CD14-positive monocyte (primary cell): Measurements from ENCODE around the gene FOCAD. TPM values are rescaled to one million over a fixed set of nuclear protein-coding genes. Genes with fewer than 3 reads are reported as not detected.

ENCODE experiments used
- DNase-seq, 3 donors: peaks; one replicate each; pipeline ENCODE4 v3.0.0-alpha.2; 2011 to 2022
- H2AFZ ChIP-seq: 2 replicates; pipeline ENCODE4 v1.6.0; 2012; ENCODE audit warnings: mild to moderate bottlenecking, low read depth, low read length, inconsistent platforms; ENCODE audit not compliant: insufficient read depth, poor library complexity, severe bottlenecking
- H3K27ac ChIP-seq, 2 donors: 1 replicate in 1 of 2; 2 replicates in 1 of 2; pipeline ENCODE4 v1.5.1; 2012 to 2013; ENCODE audit warnings: low read length in 2 of 2, control low read depth in 1 of 2, inconsistent platforms in 1 of 2, low read depth in 1 of 2, mild to moderate bottlenecking in 1 of 2
- H3K27me3 ChIP-seq, 2 donors: one replicate each; pipeline versions ENCODE4 v1.6.0 to v1.6.1; 2011 to 2013; ENCODE audit warnings: low read length in 2 of 2; ENCODE audit not compliant: control insufficient read depth in 2 of 2, insufficient read depth in 2 of 2
- H3K36me3 ChIP-seq, 2 donors: replicated peaks in 1 of 2; 1 replicate in 1 of 2; 2 replicates in 1 of 2; pipeline versions ENCODE4 v1.5.1 to v1.6.1; 2012 to 2013; ENCODE audit warnings: low read length in 2 of 2, control low read depth in 1 of 2, inconsistent platforms in 1 of 2, mild to moderate bottlenecking in 1 of 2; ENCODE audit not compliant: insufficient read depth in 2 of 2, control insufficient read depth in 1 of 2
- H3K4me1 ChIP-seq, 2 donors: 1 replicate in 1 of 2; 2 replicates in 1 of 2; pipeline versions ENCODE4 v1.5.1 to v1.6.1; 2012 to 2013; ENCODE audit warnings: low read length in 2 of 2, control low read depth in 1 of 2, inconsistent platforms in 1 of 2, mild to moderate bottlenecking in 1 of 2, moderate library complexity in 1 of 2; ENCODE audit not compliant: insufficient read depth in 2 of 2, control insufficient read depth in 1 of 2
- H3K4me2 ChIP-seq: replicated peaks from 2 replicates; pipeline ENCODE3; 2012; ENCODE audit warnings: low read length, moderate library complexity, mild to moderate bottlenecking; ENCODE audit not compliant: poor library complexity, severe bottlenecking; ENCODE audit errors: extremely low read depth
- H3K4me3 ChIP-seq, 3 experiments: fragments of 200-600 bp in 1 of 3; sonication (generic) in 1 of 3; replicated peaks in 1 of 3; 1 replicate in 2 of 3; 2 replicates in 1 of 3; pipeline ENCODE4 v1.5.1; 2011 to 2013; ENCODE audit warnings: low read length in 3 of 3, mild to moderate bottlenecking in 3 of 3, control low read depth in 2 of 3, low read depth in 2 of 3, inconsistent platforms in 1 of 3, moderate library complexity in 1 of 3
- H3K79me2 ChIP-seq: 2 replicates; pipeline ENCODE4 v1.6.0; 2012; ENCODE audit warnings: mild to moderate bottlenecking, control low read depth, inconsistent platforms, low read length, moderate library complexity; ENCODE audit not compliant: insufficient read depth
- H3K9ac ChIP-seq: 2 replicates; pipeline ENCODE4 v1.6.0; 2017; ENCODE audit warnings: low read length, mild to moderate bottlenecking; ENCODE audit not compliant: insufficient read depth, poor library complexity, severe bottlenecking
- H3K9me3 ChIP-seq, 2 donors: replicated peaks in 1 of 2; 1 replicate in 1 of 2; 2 replicates in 1 of 2; pipeline versions ENCODE4 v1.5.1 to v1.6.1; 2012 to 2013; ENCODE audit warnings: low read length in 2 of 2, control low read depth in 1 of 2; ENCODE audit not compliant: control insufficient read depth in 1 of 2, insufficient read depth in 1 of 2
- H4K20me1 ChIP-seq: 2 replicates; pipeline ENCODE4 v1.6.0; 2012; ENCODE audit warnings: mild to moderate bottlenecking, low read length, control low read depth, moderate library complexity; ENCODE audit not compliant: insufficient read depth
- H3K27ac Mint-ChIP-seq, 7 donors: one replicate each; pipeline ENCODE4 v1.8.0; 2020; ENCODE audit warnings: mild to moderate bottlenecking in 7 of 7, mixed read lengths in 7 of 7, moderate library complexity in 6 of 7, inconsistent platforms in 2 of 7
- H3K27me3 Mint-ChIP-seq, 3 donors: one replicate each; pipeline ENCODE4 v1.8.0; 2021 to 2022; ENCODE audit warnings: low read depth in 3 of 3, mild to moderate bottlenecking in 3 of 3, mixed read lengths in 3 of 3, moderate library complexity in 3 of 3, inconsistent platforms in 1 of 3
- H3K36me3 Mint-ChIP-seq, 2 donors: one replicate each; pipeline ENCODE4 v1.8.0; 2020; ENCODE audit warnings: mixed read lengths in 2 of 2, inconsistent platforms in 1 of 2, mild to moderate bottlenecking in 1 of 2
- H3K4me1 Mint-ChIP-seq: one replicate; pipeline ENCODE4 v1.8.0; 2020; ENCODE audit warnings: mild to moderate bottlenecking, mixed read lengths
- H3K4me3 Mint-ChIP-seq, 2 donors: one replicate each; pipeline ENCODE4 v1.8.0; 2020; ENCODE audit warnings: mild to moderate bottlenecking in 2 of 2, mixed read lengths in 2 of 2, moderate library complexity in 1 of 2
- H3K9me3 Mint-ChIP-seq, 7 donors: one replicate each; pipeline ENCODE4 v1.8.0; 2020 to 2022; ENCODE audit warnings: mixed read lengths in 7 of 7, mild to moderate bottlenecking in 6 of 7, moderate library complexity in 6 of 7, inconsistent platforms in 2 of 7
- CTCF ChIP-seq: fragments of 200-600 bp; IDR thresholded peaks from one replicate; pipeline ENCODE4 v1.8.0; 2022; ENCODE audit warnings: antibody characterized with exemption, mild to moderate bottlenecking
- WGBS: methylation state at CpG from one replicate; pipeline ENCODE4 v1.1.5; 2013; ENCODE audit warnings: missing lambda C conversion rate; ENCODE audit not compliant: insufficient coverage; 5-methylcytosine and 5-hydroxymethylcytosine counted together
- intact Hi-C, 2 donors: fragments of 100-400 bp; cut with micrococcal nuclease; formaldehyde crosslinking; loops; one replicate each; pipeline versions ENCODE4 v1.15.0 to v1.15.1; 2023
- polyA plus RNA-seq, 3 donors: library from polyadenylated mRNA; depleted of rRNA in 1 of 3; unstranded in 2 of 3; stranded (reverse) in 1 of 3; fragments of 300-500 nt in 2 of 3; fragments of >200 nt in 1 of 3; fragmentation: Illumina TruSeq in 2 of 3; gene quantifications; 1 replicate in 2 of 3; 2 replicates in 1 of 3; pipeline ENCODE4 v1.2.3, GENCODE V29; 2012 to 2021

The FOCAD gene
- polyA plus RNA-seq, 3 donors: 4.9 to 6.3 (median 5.1) TPM

GRCh38 chr9:20722221-20722620 is 38.2 kb downstream of the FOCAD start:
- Mint-ChIP-seq H3K4me1 (peaks cover 13% of the 10 kb centered on the region), H3K27me3 (no peaks in the 10 kb centered on the region), H3K36me3 (peaks cover 18 to 35% of the 10 kb centered on the region in 2 donors), H3K27ac (peak overlapping the region in 5 of 7 donors; percentile 4 to 48 (median 37)), H3K9me3 (peaks cover 0 to 2% (median 0%) of the 10 kb centered on the region in 7 donors), H3K4me3 (no peak overlapping the region)
- Histone ChIP-seq H3K79me2 (no peaks in the 10 kb centered on the region), H3K27me3 (no peaks in the 10 kb centered on the region), H3K4me2 (no peak overlapping the region), H3K36me3 (peaks cover 0 to 16% of the 10 kb centered on the region in 2 donors), H3K27ac (no peak overlapping the region), H3K9ac (no peak overlapping the region), H3K4me1 (no peaks in the 10 kb centered on the region), H2AFZ (no peak overlapping the region), H4K20me1 (no peaks in the 10 kb centered on the region), H3K4me3 (no peak overlapping the region), H3K9me3 (no peaks in the 10 kb centered on the region)
- no peak for DNase-seq
- WGBS: no CpG with 5 or more reads among the region's 1 CpG
- TF ChIP-seq CTCF: no peak
- intact Hi-C loops: no loop called here

- peaks cover 8% of the 10 kb centered on the region for H3K4me1 Mint-ChIP-seq
- H3K27ac Mint-ChIP-seq: no peak overlapping the region
- peaks cover 21 to 30% of the 10 kb centered on the region in 2 donors for H3K36me3 Mint-ChIP-seq
Observed at GRCh38 chr9:20725675-20726074, 41.6 kb downstream of the FOCAD start.

More at GRCh38 chr9:20725675-20726074, 41.6 kb downstream of the FOCAD start:
- Histone ChIP-seq H3K79me2 (no peaks in the 10 kb centered on the region), H3K4me1 (no peaks in the 10 kb centered on the region), H3K4me2 (no peak overlapping the region), H3K9me3 (no peaks in the 10 kb centered on the region), H3K9ac (no peak overlapping the region), H3K36me3 (peaks cover 0 to 24% of the 10 kb centered on the region in 2 donors), H3K27ac (no peak overlapping the region), H4K20me1 (no peaks in the 10 kb centered on the region), H3K27me3 (no peaks in the 10 kb centered on the region), H3K4me3 (no peak overlapping the region), H2AFZ (no peak overlapping the region)
- Mint-ChIP-seq H3K27me3 (no peaks in the 10 kb centered on the region), H3K9me3 (peaks cover 0 to 2% (median 0%) of the 10 kb centered on the region in 7 donors), H3K4me3 (no peak overlapping the region)
- no peak for DNase-seq
- intact Hi-C loops: no loop called here
- 100% methylated on average over 1 of the region's 3 CpGs for WGBS
- TF ChIP-seq CTCF: no peak
